ENCODE measurements around the gene SMPD3.

DNA sequence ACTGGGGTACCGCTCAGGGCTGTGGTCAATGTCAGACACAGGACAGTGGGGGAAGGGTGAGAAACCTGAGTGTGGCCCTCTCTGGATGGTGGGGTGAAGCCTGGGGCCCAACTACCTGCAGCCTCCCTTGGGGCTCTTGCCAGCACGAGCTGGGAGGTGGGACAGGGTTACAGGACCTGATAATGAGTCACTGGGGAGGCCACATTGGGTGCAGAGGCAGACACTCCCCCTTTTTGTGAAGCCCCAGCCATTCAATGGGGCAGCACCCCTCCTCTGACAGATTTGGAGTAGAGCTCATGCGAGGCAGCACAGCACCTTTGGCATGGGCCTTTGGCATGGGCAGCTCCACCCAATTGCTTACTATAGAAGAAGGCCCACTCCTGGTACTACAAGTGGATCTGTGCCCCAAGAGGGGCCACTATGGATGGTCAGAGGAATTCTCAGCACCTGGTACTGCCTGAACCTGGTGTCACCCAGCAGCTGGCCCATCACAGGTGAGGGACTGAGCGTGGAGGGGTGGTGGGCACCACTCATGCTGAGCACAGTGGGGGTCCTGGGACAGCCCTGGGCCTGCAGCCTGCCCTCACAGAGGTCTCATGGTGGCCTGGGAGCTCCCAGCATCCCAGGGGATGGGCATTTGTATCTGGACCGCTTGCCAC lies 45.2 kb upstream of the SMPD3 start:
- no peak for TF ChIP-seq FOXM1 (IDR thresholded peaks at IDR 0.05; ENCODE audit: low read depth)
- no peak for TF ChIP-seq FOXM1 (CRISPR knock-in tag; IDR thresholded peaks at IDR 0.05; ENCODE audit: low read depth)
- TF ChIP-seq, protein P1, sequence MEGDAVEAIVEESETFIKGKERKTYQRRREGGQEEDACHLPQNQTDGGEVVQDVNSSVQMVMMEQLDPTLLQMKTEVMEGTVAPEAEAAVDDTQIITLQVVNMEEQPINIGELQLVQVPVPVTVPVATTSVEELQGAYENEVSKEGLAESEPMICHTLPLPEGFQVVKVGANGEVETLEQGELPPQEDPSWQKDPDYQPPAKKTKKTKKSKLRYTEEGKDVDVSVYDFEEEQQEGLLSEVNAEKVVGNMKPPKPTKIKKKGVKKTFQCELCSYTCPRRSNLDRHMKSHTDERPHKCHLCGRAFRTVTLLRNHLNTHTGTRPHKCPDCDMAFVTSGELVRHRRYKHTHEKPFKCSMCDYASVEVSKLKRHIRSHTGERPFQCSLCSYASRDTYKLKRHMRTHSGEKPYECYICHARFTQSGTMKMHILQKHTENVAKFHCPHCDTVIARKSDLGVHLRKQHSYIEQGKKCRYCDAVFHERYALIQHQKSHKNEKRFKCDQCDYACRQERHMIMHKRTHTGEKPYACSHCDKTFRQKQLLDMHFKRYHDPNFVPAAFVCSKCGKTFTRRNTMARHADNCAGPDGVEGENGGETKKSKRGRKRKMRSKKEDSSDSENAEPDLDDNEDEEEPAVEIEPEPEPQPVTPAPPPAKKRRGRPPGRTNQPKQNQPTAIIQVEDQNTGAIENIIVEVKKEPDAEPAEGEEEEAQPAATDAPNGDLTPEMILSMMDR (IDR thresholded peaks at IDR 0.05 in 2 of 3, conservative IDR thresholded peaks at IDR 0.05 in 1 of 3; ENCODE audit: insufficient read depth in 2 of 3, low read depth in 1 of 3, low read length in 3 of 3): no peak
- TF ChIP-seq, protein P2, sequence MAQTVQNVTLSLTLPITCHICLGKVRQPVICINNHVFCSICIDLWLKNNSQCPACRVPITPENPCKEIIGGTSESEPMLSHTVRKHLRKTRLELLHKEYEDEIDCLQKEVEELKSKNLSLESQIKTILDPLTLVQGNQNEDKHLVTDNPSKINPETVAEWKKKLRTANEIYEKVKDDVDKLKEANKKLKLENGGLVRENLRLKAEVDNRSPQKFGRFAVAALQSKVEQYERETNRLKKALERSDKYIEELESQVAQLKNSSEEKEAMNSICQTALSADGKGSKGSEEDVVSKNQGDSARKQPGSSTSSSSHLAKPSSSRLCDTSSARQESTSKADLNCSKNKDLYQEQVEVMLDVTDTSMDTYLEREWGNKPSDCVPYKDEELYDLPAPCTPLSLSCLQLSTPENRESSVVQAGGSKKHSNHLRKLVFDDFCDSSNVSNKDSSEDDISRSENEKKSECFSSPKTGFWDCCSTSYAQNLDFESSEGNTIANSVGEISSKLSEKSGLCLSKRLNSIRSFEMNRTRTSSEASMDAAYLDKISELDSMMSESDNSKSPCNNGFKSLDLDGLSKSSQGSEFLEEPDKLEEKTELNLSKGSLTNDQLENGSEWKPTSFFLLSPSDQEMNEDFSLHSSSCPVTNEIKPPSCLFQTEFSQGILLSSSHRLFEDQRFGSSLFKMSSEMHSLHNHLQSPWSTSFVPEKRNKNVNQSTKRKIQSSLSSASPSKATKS (CRISPR knock-in tag; IDR thresholded peaks at IDR 0.05): no peak
